Motor neuron (in vitro differentiated cells): ENCODE data around the gene MTUS2. TPM values are rescaled to one million over a fixed set of nuclear protein-coding genes. Genes with fewer than 3 reads are reported as not detected.
A peak's percentile ranks its signal among the peaks of the same experiment; 100 is the strongest.

Experiments
- ATAC-seq, 8 experiments: fragments of 200-7000 bp; cut with Tn5 transposase; replicated peaks in 6 of 8; 2 replicates each; pipeline ENCODE4 v1.8.0; 2021; ENCODE audit warnings: mild to moderate bottlenecking in 8 of 8, moderate library complexity in 8 of 8
- H3K27ac ChIP-seq, 2 donors: fragments of 250-450 bp; sonication (Bioruptor Pico); 2 replicates each; pipeline ENCODE4 v1.9.0; 2021; ENCODE audit warnings: antibody characterized with exemption in 2 of 2, mild to moderate bottlenecking in 2 of 2, moderate library complexity in 1 of 2
- H3K4me1 ChIP-seq, 2 donors: fragments of 250-450 bp; sonication (Bioruptor Pico); replicated peaks in 1 of 2; 2 replicates each; pipeline ENCODE4 v1.6.1; 2021; ENCODE audit warnings: antibody characterized with exemption in 2 of 2, mild to moderate bottlenecking in 2 of 2, moderate library complexity in 1 of 2
- H3K4me3 ChIP-seq, 5 donors: fragments of 250-450 bp; sonication (Bioruptor Pico); 2 replicates each; pipeline ENCODE4 v1.9.0; 2021; ENCODE audit warnings: antibody characterized with exemption in 5 of 5, mild to moderate bottlenecking in 5 of 5, moderate library complexity in 4 of 5
- WGBS, 10 experiments: fragments of 450-650 bp; shearing (Covaris generic); methylation state at CpG; one replicate each; pipeline ENCODE4 v1.0.0; 2022; 5-methylcytosine and 5-hydroxymethylcytosine counted together
- in situ Hi-C, 9 experiments: fragments of 400-800 bp; cut with MboI; loops; one replicate each; pipeline ENCODE4 v1.15.0; 2021; ENCODE audit warnings: low sequenced_read_pairs in 9 of 9, low pct_unique_long_range_greater_than_20kb in 2 of 9; ENCODE audit not compliant: unreplicated experiment in 9 of 9
- total RNA-seq, 8 experiments: library from RNA; unstranded; fragments of 300-600 nt; gene quantifications; 2 replicates each; pipeline versions ENCODE4 v1.2.3 to v1.2.4, GENCODE V29; 2022

MTUS2 gene
- total RNA-seq, 8 experiments from 2014 or later = 1.1 to 9.6 (median 3.9) TPM

DNA sequence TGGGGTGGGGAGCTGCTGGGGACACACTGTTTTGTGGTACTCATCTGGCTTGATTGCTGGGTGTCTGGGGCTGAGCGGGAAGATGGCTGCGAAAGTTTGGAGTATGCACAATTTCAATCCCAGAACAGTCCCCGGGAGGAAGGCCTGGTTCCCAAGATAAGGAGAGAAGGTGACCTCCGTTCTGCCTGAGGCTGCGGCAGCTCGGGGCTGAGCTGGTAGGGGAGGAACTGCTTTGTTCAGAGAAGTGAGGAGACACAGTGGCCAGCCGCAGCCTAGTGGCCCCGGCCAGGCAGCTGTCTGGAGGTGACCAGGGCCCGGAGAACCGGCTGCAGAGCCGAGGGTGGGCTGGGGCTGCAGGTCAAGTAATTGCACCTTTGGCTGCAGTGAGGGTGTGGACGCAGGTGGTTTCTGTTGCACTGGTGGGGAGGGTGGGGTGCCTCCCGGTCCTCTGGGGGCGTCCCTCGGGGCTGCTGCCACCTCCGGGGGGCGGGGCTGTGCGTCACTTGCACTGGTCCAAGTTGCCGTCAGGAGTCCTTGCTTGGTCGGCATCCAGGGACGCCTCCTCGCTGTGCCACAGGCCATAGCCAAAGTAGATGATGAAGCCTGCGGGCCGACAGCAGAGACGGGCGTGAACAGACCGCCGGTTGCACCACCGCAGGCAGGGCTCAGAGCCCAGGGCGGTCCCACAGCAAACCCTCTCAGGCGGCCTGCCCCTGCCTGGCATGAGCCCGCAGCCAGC is 694.0 kb downstream of the MTUS2 start:
- 83 to 100% (median 99%) methylated on average over 1 to 10 of the region's 32 CpGs; no CpG with 5 or more reads in 6 of the 10 experiments for WGBS, 10 experiments
- in situ Hi-C loops = loop anchor here (10.0 to 25.0 kb wide), 3 partner anchors 198 to 598 kb away; no protein-coding TSS in a partner anchor
- peak in 1 of 8 experiments; percentile 53 for ATAC-seq
- Histone ChIP-seq H3K27ac (no peak overlapping the region), H3K4me3 (no peak overlapping the region), H3K4me1 (peaks cover 10 to 15% of the 10 kb centered on the region in 2 donors)

GRCh38 chr13:29514720-29515310 is 694.7 kb downstream of the MTUS2 start:
- no peak for ATAC-seq

DNA sequence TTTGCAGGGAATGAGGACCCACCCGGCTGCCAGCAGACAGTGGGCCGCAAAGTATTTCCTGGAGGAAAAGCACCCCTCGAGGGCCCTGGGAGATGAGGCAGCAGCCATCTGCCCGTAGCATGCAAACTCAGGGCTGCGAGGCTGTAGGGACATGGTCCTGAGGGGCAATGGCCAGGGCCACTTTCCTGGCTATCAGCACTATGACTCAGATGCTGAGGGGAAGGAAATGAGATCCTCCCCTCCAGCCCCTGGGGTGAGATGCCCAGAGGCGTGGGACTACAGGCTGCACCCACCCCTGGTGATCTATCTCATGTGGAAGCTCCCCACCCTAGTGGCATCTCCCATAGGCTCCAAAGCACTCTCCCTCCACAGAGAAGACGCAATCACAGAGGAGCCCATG is 695.2 kb downstream of the MTUS2 start:
- in situ Hi-C loops = loop anchor here (10.0 to 25.0 kb wide), 3 partner anchors 197 to 597 kb away; no protein-coding TSS in a partner anchor

More at GRCh38 chr13:29514720-29515310, 694.7 kb downstream of the MTUS2 start:
- Histone ChIP-seq H3K27ac (no peak overlapping the region), H3K4me1 (peaks cover 7 to 12% of the 10 kb centered on the region in 2 donors), H3K4me3 (no peak overlapping the region)
- 70 to 100% (median 94%) methylated on average over 1 to 4 of the region's 13 CpGs; no CpG with 5 or more reads in 6 of the 10 experiments for WGBS, 10 experiments
- in situ Hi-C loops = loop anchor here (10.0 to 25.0 kb wide), 3 partner anchors 197 to 597 kb away; no protein-coding TSS in a partner anchor

GRCh38 chr13:29516012-29516411 is 695.9 kb downstream of the MTUS2 start:
- Histone ChIP-seq H3K27ac (no peak overlapping the region), H3K4me1 (peaks cover 4 to 12% of the 10 kb centered on the region in 2 donors), H3K4me3 (no peak overlapping the region)
- ATAC-seq = no peak
- WGBS, 10 experiments = 88 to 100% (median 95%) methylated on average over 1 to 7 of the region's 11 CpGs; no CpG with 5 or more reads in 1 of the 10 experiments
- in situ Hi-C loops = loop anchor here (10.0 to 25.0 kb wide), 3 partner anchors 196 to 596 kb away; no protein-coding TSS in a partner anchor

More for the DNA sequence above, 695.2 kb downstream of the MTUS2 start:
- ATAC-seq = peak in 2 of 8 experiments; percentile 37 to 48
- no peak overlapping the region for H3K27ac ChIP-seq
- peaks cover 7 to 12% of the 10 kb centered on the region in 2 donors for H3K4me1 ChIP-seq
- no peak overlapping the region for H3K4me3 ChIP-seq
- WGBS, 10 experiments = 80% methylated on average over 1 of the region's 7 CpGs; no CpG with 5 or more reads in 7 of the 10 experiments

DNA sequence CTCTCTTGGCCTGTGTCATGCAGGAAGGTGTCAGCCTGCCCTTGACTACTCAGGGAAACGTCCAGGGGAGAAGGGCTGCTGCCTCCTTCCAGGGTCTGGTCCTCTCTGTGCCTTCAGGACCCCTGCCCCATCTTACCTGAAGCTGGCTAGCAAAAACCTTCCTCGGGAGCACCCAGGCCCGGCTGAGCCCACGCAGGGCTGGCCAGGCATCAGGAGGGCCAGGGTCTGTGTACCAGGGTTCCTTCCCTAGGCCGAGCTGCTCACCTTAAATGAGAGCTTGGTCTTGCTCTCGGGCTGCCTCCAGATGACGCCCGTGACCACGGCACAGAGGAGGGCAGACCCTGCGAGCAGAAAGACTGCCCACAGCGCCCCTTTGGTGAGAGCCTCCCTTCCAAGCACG is 696.7 kb downstream of the MTUS2 start:
- in situ Hi-C loops = loop anchor here (10.0 to 25.0 kb wide), 3 partner anchors 195 to 595 kb away; no protein-coding TSS in a partner anchor
- no peak for ATAC-seq
- 80 to 100% (median 98%) methylated on average over 1 to 6 of the region's 12 CpGs; no CpG with 5 or more reads in 6 of the 10 experiments for WGBS, 10 experiments
- H3K4me3 ChIP-seq = no peak overlapping the region
- H3K4me1 ChIP-seq = peaks cover 0 to 5% of the 10 kb centered on the region in 2 donors
- no peak overlapping the region for H3K27ac ChIP-seq

GRCh38 chr13:29519921-29520320 is 699.8 kb downstream of the MTUS2 start:
- no peak for ATAC-seq
- in situ Hi-C loops = loop anchor here (10.0 to 25.0 kb wide), 3 partner anchors 192 to 592 kb away; no protein-coding TSS in a partner anchor
- no peak overlapping the region for H3K4me3 ChIP-seq
- 60 to 100% (median 100%) methylated on average over 1 to 3 of the region's 3 CpGs for WGBS, 10 experiments
- H3K27ac ChIP-seq = no peak overlapping the region
- no peaks in the 10 kb centered on the region for H3K4me1 ChIP-seq

DNA sequence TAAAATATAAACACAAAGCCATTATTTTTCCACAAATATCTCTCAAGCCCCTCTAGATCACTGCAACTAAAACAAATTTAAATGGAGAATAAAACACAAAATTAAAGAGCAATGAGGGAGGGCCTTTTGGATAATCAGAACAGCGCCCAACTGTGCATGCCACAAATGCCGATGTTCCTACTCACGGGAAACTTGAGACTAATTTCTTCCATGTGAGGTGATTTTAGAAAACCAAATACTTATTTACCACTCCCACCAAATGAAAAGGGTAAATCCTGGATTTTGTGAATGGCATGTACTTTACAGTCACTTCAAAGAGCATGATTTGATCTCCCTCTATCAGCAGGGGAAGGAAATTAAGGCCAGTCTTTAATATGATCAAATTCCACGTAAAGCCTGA is 700.5 kb downstream of the MTUS2 start:
- in situ Hi-C loops = loop anchor here in 8 of 9 experiments (25.0 kb wide), 2 partner anchors 192 to 592 kb away; no protein-coding TSS in a partner anchor
- Histone ChIP-seq H3K4me3 (no peak overlapping the region), H3K4me1 (no peaks in the 10 kb centered on the region), H3K27ac (no peak overlapping the region)
- peak in 3 of 8 experiments; percentile 75 to 88 (median 80) for ATAC-seq
- WGBS, 10 experiments = 0 to 100% (median 96%) methylated on average over 1 to 4 of the region's 4 CpGs; no CpG with 5 or more reads in 3 of the 10 experiments

GRCh38 chr13:29521336-29521735 is 701.2 kb downstream of the MTUS2 start:
- Histone ChIP-seq H3K27ac (no peak overlapping the region), H3K4me1 (no peaks in the 10 kb centered on the region), H3K4me3 (no peak overlapping the region)
- in situ Hi-C loops = loop anchor here in 8 of 9 experiments (25.0 kb wide), 2 partner anchors 191 to 591 kb away; no protein-coding TSS in a partner anchor
- ATAC-seq = peak in 1 of 8 experiments; percentile 32
- WGBS, 10 experiments = 60 to 100% (median 95%) methylated on average over 1 to 11 of the region's 14 CpGs; no CpG with 5 or more reads in 2 of the 10 experiments

- peak in 2 of 8 experiments; percentile 13 for ATAC-seq
- no peak overlapping the region for H3K4me3 ChIP-seq
- in situ Hi-C loops = loop anchor here in 8 of 9 experiments (25.0 kb wide), 2 partner anchors 190 to 590 kb away; no protein-coding TSS in a partner anchor
- 0 to 100% (median 79%) methylated on average over 1 to 13 of the region's 16 CpGs for WGBS, 10 experiments
- H3K4me1 ChIP-seq = no peaks in the 10 kb centered on the region
- no peak overlapping the region for H3K27ac ChIP-seq
Observed at GRCh38 chr13:29522044-29522685, 702.0 kb downstream of the MTUS2 start.

GRCh38 chr13:29523199-29523961 is 703.2 kb downstream of the MTUS2 start:
- ATAC-seq = peak in 2 of 8 experiments; percentile 7 to 68
- in situ Hi-C loops = loop anchor here in 8 of 9 experiments (25.0 kb wide), 2 partner anchors 189 to 589 kb away; no protein-coding TSS in a partner anchor
- Histone ChIP-seq H3K27ac (no peak overlapping the region), H3K4me1 (no peaks in the 10 kb centered on the region), H3K4me3 (no peak overlapping the region)
- WGBS, 10 experiments = 76 to 100% (median 88%) methylated on average over 1 to 9 of the region's 23 CpGs; no CpG with 5 or more reads in 4 of the 10 experiments

GRCh38 chr13:29524176-29524575 is 704.0 kb downstream of the MTUS2 start:
- in situ Hi-C loops = loop anchor here in 8 of 9 experiments (25.0 kb wide), 2 partner anchors 188 to 588 kb away; no protein-coding TSS in a partner anchor
- Histone ChIP-seq H3K4me1 (no peaks in the 10 kb centered on the region), H3K4me3 (no peak overlapping the region), H3K27ac (no peak overlapping the region)
- ATAC-seq = no peak
- 80 to 100% (median 94%) methylated on average over 1 to 5 of the region's 17 CpGs; no CpG with 5 or more reads in 4 of the 10 experiments for WGBS, 10 experiments
